Measurements from ENCODE around the gene KCNQ1OT1. TPM values are rescaled to one million over a fixed set of nuclear protein-coding genes. Genes with fewer than 3 reads are reported as not detected.

KCNQ1OT1 gene
- total RNA-seq, 4 donors from 2014 or later, result 0.16 to 0.61 (median 0.30) TPM

DNA sequence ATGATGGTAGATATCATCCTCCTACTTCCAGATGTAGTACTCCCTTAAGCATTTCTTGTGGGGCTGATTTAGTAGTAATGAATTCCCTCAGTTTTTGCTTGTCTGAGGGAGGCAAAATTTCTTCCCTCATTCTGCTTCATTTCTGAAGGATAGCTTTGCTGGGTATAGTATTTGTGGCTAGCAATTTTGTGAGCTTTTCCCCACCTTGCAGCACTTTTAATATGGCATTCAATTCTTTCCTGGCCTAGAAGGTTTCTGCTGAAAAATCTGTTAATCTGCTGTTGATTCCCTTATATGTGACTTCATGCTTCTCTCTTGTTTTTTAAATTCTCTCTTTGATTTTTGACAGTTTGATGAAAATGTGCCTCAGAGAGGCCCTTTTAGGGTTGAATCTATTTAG is 50.4 kb downstream of the KCNQ1OT1 start:
- no peak overlapping the region for H3K27ac ChIP-seq
- intact Hi-C loops (cut with DNase I; ENCODE audit: low total_unique reads) (no loop called here), in situ Hi-C loops (cut with MboI; ENCODE audit: low sequenced_read_pairs in 4 of 4) (no loop called here)
- no peak for TF ChIP-seq POLR2A (IDR thresholded peaks at IDR 0.05)
- TF ChIP-seq, protein P1, sequence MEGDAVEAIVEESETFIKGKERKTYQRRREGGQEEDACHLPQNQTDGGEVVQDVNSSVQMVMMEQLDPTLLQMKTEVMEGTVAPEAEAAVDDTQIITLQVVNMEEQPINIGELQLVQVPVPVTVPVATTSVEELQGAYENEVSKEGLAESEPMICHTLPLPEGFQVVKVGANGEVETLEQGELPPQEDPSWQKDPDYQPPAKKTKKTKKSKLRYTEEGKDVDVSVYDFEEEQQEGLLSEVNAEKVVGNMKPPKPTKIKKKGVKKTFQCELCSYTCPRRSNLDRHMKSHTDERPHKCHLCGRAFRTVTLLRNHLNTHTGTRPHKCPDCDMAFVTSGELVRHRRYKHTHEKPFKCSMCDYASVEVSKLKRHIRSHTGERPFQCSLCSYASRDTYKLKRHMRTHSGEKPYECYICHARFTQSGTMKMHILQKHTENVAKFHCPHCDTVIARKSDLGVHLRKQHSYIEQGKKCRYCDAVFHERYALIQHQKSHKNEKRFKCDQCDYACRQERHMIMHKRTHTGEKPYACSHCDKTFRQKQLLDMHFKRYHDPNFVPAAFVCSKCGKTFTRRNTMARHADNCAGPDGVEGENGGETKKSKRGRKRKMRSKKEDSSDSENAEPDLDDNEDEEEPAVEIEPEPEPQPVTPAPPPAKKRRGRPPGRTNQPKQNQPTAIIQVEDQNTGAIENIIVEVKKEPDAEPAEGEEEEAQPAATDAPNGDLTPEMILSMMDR (IDR thresholded peaks at IDR 0.05 in 4 of 5, conservative IDR thresholded peaks at IDR 0.05 in 1 of 5), result no peak
- no peaks in the 10 kb centered on the region for H3K36me3 ChIP-seq
- H3K4me1 ChIP-seq, result peaks cover 0 to 11% of the 10 kb centered on the region in 2 donors
- H3K9me3 ChIP-seq, result peaks cover 0 to 23% (median 0%) of the 10 kb centered on the region in 3 donors
- no peak overlapping the region for H3K4me3 ChIP-seq
- H3K27me3 ChIP-seq, result no peaks in the 10 kb centered on the region
- ATAC-seq (no peak), DNase-seq (no peak)

DNA sequence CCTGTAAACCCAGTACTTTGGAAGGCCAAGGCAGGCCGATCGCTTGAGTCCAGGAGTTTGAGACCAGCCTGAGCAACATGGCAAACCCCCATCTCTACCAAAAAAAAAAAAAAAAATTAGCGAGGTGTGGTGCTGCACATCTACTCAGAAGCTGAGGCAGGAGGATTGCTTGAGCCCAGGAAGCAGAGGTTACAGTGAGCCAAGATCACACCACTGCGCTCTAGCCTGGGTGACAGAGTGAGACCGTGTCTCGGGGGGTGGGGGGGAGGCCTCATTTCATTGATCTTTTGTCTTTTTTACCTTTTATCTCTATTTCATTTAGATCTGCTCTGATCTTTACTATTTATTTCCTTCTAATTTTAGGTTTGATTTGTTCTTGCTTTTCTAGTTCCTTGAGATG is 51.8 kb downstream of the KCNQ1OT1 start:
- Histone ChIP-seq H3K9me3 (peaks cover 4 to 36% (median 4%) of the 10 kb centered on the region in 3 donors), H3K36me3 (no peaks in the 10 kb centered on the region), H3K27me3 (no peaks in the 10 kb centered on the region), H3K4me1 (no peaks in the 10 kb centered on the region), H3K27ac (no peak overlapping the region), H3K4me3 (no peak overlapping the region)
- no peak for ATAC-seq
- in situ Hi-C loops (cut with MboI; ENCODE audit: low sequenced_read_pairs in 4 of 4) (no loop called here), intact Hi-C loops (cut with DNase I; ENCODE audit: low total_unique reads) (no loop called here)
- no peak for DNase-seq
- TF ChIP-seq, protein P1 (IDR thresholded peaks at IDR 0.05 in 4 of 5, conservative IDR thresholded peaks at IDR 0.05 in 1 of 5), result no peak
- TF ChIP-seq POLR2A (IDR thresholded peaks at IDR 0.05), result no peak

DNA sequence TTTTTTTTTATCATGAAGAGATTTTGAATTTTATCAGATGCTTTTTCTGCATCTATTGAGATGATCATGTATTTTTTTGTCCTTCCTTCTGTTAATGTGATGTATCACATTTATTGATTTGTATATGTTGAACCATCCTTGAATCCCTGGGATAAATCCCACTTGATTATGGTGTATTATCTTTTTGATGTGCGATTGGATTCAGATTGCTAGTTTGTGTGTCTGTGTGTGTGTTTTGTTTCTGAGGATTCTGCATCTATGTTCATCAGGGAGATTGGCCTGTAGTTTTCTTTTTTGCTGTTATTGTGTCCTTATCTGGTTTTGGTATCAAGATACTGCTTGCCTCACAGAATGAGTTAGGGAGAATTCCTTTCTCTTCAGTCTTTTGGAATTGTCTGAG is 52.6 kb downstream of the KCNQ1OT1 start:
- ATAC-seq (no peak), DNase-seq (no peak)
- Histone ChIP-seq H3K27me3 (no peaks in the 10 kb centered on the region), H3K27ac (no peak overlapping the region), H3K9me3 (peaks cover 4 to 42% (median 4%) of the 10 kb centered on the region in 3 donors), H3K4me3 (no peak overlapping the region), H3K4me1 (no peaks in the 10 kb centered on the region), H3K36me3 (no peaks in the 10 kb centered on the region)
- TF ChIP-seq POLR2A (IDR thresholded peaks at IDR 0.05), result no peak
- TF ChIP-seq, protein P1 (IDR thresholded peaks at IDR 0.05 in 4 of 5, conservative IDR thresholded peaks at IDR 0.05 in 1 of 5), result no peak
- intact Hi-C loops (cut with DNase I; ENCODE audit: low total_unique reads) (no loop called here), in situ Hi-C loops (cut with MboI; ENCODE audit: low sequenced_read_pairs in 4 of 4) (no loop called here)

DNA sequence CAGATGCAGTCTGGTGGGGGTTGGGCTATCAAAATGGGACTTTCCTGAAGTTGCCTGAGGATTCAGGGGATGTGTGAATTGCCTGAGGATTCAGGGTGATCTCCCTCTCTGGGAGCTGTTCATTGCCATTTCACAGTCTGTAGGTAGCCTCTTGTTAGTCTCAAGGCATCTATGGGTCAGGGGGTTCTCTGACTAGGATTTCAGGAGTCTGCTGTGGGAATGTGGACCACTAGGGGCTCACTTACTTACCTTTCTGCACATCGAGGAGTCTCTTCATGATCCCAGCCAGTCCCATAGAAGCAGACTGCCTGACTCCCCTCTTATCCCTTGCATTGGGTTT is 54.0 kb downstream of the KCNQ1OT1 start:
- Histone ChIP-seq H3K9me3 (peaks cover 4 to 49% (median 4%) of the 10 kb centered on the region in 3 donors), H3K27me3 (no peaks in the 10 kb centered on the region), H3K36me3 (no peaks in the 10 kb centered on the region), H3K27ac (no peak overlapping the region), H3K4me1 (no peaks in the 10 kb centered on the region), H3K4me3 (no peak overlapping the region)
- TF ChIP-seq, protein P1 (IDR thresholded peaks at IDR 0.05 in 4 of 5, conservative IDR thresholded peaks at IDR 0.05 in 1 of 5), result no peak
- no peak for TF ChIP-seq POLR2A (IDR thresholded peaks at IDR 0.05)
- ATAC-seq, result no peak
- in situ Hi-C loops (cut with MboI; ENCODE audit: low sequenced_read_pairs in 4 of 4) (no loop called here), intact Hi-C loops (cut with DNase I; ENCODE audit: low total_unique reads) (no loop called here)
- no peak for DNase-seq

Measured in gastrocnemius medialis (tissue), 4 donors.